Stimulated activated CD8-positive, alpha-beta memory T cell treated with anti-CD3 and anti-CD28 coated beads, Interleukin-2, amount 100 ng/mL, for 48 hours (primary cell): ENCODE data around the gene ANKRD63.
A peak's percentile ranks its signal among the peaks of the same experiment; 100 is the strongest.

Experiments used
- DNase-seq, 2 donors: peaks; one replicate each; pipeline ENCODE4 v3.0.0-alpha.2; 2020; ENCODE audit warnings: low read depth in 2 of 2

ANKRD63 gene

GRCh38 chr15:40279437-40280141 lies 3.3 kb downstream of the ANKRD63 start:
- DNase-seq: peak; percentile 61 to 68

DNA sequence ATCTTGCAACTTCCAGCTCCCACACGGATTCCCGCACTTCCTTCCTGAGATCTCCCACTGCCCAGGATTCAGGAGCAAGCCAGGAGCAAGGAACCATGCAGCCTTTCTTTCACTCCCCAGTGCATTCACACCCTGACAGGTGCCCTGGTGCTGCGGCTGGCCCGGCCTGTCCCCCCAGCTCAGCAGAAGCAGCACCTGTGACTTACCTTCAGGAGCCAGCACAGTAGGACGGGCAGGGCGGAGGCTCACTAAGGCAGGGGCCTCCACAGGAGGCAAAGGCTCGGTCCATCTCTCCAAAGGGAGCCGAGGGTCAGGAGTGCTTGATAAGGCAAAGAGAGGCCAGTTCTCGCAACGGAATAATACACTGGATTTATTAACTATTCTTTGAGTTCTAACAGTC lies 4.8 kb downstream of the ANKRD63 start:
- no peak for DNase-seq

DNA sequence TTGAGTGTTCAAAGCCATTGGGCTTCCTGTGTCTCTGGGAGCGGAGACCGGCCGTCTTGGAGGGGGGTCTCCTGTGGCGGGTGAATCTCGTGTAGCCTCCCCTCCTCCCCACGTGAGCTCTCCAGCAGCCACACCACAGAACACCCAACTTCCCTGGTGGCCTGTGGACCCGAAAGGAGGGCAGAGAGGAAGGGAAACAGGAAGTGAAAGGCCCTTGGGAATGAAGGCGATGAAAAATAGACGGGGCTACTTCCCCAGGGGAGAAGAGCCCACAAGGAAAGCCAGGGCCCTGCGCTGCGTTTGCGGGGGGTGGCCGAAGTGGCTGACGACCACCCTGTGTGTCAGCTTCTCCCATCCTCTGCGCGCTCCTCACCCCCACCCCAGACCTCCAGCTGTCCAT lies 5.4 kb downstream of the ANKRD63 start:
- DNase-seq: no peak

- DNase-seq: no peak
Observed at GRCh38 chr15:40276927-40277326, 5.9 kb downstream of the ANKRD63 start.

DNA sequence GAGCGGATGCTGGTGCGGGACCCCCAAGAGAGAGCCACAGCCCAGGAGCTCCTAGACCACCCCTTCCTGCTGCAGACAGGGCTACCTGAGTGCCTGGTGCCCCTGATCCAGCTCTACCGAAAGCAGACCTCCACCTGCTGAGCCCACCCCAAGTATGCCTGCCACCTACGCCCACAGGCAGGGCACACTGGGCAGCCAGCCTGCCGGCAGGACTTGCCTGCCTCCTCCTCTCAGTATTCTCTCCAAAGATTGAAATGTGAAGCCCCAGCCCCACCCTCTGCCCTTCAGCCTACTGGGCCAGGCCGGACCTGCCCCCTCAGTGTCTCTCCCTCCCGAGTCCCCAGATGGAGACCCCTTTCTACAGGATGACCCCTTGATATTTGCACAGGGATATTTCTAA lies 6.9 kb downstream of the ANKRD63 start:
- no peak for DNase-seq

DNA sequence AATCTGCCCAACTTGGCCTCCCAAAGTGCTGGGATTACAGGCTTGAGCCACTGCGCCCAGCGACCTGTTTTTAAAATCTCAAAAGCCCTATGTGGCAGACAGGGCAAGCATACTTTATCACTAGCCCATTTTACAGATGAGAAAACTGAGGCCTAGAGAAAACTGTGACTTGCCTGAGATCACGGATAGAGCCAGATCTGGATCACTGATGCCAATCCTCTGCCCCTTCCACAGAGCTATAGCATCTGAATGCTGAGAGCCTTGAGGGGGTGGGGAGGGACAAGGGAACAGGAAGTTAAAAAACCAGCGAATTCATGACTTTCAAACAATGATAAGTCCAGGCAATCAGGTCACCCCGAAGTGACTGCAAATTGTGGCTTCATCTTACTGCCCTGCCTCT lies 7.3 kb downstream of the ANKRD63 start:
- no peak for DNase-seq

DNA sequence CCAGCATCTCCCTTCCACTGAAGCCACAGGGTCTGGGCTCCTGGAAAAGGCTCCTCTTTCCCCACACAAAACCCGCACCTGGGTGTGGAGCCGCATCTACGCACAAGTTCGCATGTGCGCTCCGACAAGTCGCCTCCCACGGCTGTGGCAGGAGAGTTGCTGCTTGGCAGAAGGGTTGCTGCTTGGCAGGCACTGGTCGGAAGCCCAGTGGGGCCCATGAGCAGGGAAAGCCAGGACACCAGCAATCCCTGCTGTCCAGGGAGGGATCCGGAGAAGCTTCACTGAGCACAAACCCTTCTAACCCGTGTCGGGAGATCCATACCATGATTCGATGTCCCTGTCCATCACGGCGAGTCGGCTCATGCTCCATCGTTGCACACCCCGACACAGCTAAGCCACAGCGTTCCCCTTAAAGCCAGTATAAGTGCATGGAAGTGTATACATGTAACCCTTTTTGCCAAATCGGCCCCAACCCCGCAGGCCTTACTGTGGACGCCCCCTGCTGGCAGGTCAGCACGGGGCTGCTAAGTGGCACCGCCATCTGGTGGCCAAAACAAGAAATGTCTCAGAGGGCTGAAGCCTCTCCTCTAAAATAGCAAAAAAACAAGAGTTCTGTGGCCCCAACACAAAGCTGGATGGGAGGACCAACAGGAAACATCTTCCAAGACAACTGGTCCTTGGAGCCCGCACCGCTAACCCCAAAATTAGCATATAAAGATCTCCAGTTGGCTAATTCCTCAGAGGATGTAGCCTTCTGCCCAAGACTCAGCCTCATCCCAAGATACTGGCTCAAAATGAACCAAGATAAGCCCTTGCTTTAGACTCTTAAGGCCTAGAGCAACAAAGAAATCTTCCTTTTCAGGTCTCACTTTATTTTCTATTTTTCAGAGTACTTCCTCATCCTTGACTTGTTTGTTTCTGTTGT lies 8.3 kb downstream of the ANKRD63 start:
- peak; percentile 79 for DNase-seq

GRCh38 chr15:40273428-40273827 lies 9.4 kb downstream of the ANKRD63 start:
- no peak for DNase-seq

DNA sequence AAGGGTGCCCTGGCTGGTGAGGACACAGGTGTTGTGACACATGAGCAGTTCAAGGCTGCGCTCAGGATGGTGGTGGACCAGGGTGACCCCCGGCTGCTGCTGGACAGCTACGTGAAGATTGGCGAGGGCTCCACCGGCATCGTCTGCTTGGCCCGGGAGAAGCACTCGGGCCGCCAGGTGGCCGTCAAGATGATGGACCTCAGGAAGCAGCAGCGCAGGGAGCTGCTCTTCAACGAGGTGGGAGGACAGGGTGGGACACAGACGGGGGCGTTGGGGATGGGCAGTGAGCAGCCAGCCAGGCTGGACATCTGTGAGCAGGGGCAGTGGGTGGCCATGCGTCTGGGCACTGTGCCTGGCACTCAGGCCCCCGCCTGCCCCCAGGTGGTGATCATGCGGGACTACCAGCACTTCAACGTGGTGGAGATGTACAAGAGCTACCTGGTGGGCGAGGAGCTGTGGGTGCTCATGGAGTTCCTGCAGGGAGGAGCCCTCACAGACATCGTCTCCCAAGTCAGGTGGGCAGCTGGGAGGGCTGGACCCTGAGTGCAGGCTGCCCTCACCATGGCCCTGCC lies 10.3 kb downstream of the ANKRD63 start:
- no peak for DNase-seq

GRCh38 chr15:40271685-40272484 lies 11.0 kb downstream of the ANKRD63 start:
- no peak for DNase-seq

- no peak for DNase-seq
Observed at GRCh38 chr15:40270246-40270995, 12.4 kb downstream of the ANKRD63 start.

- no peak for DNase-seq
Observed at GRCh38 chr15:40269604-40270003, 13.3 kb downstream of the ANKRD63 start.

DNA sequence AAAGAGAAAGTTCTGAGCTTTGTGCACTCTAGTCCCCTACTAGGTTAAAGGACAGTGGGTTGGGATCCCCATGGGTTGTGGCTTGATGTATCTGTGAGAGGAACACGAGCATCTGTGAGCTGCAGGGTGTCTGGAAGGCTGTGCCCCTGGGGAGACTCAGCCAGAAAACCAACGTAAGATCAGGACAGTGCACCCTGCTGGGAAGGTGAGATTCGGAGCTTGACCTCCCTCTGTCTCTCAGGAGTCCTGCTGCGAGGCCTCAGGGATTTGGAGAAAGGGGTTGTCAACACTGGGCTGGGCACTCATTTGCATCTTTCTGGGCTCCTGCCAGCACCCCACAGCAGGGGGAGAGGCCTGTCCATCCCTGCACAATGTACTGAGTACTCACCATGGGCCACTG lies 15.2 kb downstream of the ANKRD63 start:
- DNase-seq: no peak

DNA sequence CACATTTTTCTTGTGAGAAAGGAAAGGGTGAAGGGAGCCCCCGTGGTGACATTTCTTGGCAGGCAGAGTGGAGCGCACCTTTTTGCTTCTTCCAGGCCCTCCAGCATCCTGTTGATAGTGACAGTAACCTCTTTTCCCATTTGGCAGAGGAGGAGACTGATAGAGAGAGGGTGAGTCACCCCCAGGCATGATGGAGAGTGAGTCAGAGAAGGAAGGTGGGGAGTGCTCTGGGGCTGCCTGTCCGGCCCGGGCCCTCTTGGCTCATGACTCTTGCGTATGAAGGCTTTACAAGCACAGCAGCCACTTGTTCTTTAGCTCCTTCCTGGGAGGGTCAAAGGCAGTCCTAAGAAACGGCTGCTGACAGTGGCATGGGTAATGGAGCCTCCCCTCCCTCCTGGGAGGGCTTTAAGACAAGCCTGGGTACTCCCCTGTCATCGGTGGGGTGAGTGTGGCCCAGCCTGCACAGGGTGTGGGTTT lies 16.0 kb downstream of the ANKRD63 start:
- no peak for DNase-seq

DNA sequence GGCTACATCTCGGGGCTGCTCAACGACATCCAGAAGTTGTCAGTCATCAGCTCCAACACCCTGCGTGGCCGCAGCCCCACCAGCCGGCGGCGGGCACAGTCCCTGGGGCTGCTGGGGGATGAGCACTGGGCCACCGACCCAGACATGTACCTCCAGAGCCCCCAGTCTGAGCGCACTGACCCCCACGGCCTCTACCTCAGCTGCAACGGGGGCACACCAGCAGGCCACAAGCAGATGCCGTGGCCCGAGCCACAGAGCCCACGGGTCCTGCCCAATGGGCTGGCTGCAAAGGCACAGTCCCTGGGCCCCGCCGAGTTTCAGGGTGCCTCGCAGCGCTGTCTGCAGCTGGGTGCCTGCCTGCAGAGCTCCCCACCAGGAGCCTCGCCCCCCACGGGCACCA lies 17.0 kb downstream of the ANKRD63 start:
- DNase-seq: no peak

GRCh38 chr15:40265355-40265754 lies 17.5 kb downstream of the ANKRD63 start:
- DNase-seq: no peak

DNA sequence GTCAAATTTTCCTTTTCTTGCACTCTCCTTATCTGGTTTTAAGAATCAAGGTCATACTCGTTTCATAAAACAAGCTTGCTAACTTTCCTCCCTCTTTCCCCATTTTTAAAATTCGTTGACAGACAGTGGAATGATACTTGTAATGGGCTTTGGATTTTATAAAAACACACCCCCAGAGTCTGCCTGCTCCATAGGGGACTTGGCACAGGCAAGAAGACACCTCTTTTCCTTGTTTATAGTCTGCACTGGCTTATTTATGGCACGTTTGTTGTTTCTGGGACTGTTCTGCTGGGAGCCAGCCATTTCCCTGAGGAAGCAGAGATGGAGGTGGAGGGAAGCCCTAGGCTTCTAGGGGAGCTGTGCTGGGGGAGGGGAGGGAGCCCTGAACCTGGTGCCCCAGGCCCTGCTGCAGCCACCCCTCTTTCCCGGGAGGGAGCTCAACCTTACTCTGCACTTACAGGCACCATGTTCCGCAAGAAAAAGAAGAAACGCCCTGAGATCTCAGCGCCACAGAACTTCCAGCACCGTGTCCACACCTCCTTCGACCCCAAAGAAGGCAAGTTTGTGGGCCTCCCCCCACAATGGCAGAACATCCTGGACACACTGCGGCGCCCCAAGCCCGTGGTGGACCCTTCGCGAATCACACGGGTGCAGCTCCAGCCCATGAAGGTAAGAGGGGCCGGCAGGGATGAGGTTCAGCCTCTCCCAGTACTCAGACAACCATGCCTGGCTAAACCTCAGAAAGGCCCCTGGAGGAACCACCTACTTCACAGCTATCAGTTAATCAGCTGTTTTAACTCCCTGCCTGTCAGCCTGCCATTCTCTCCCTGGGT lies 18.3 kb downstream of the ANKRD63 start:
- no peak for DNase-seq

- DNase-seq: no peak
Observed at GRCh38 chr15:40263024-40263754, 19.7 kb downstream of the ANKRD63 start.

DNA sequence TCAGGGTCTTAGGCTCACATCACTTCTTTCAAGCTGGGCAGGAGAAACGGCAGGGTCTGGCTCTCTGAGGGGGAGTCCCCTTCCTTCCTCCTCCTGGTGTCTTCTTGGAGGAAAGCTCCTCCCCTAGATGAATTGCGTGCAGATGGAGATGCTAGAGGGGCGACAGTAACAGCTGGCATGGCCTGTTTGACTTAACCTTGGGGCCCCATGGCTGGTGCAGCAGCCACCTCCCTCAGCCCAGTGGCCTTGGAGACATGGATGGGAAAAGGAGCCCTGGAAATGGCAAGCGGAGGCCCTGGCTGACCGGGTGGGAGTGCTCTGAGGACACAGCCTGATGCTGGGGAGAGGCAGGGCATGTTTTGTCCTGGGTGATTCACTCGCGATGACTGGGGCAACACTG lies 23.8 kb downstream of the ANKRD63 start:
- no peak for DNase-seq
